Suprapubic skin (tissue), 4 donors: ENCODE data around the gene PABPN1. TPM values are rescaled to one million over a fixed set of nuclear protein-coding genes. Genes with fewer than 3 reads are reported as not detected.

ENCODE experiments used
- DNase-seq, 2 donors: peaks; one replicate each; pipeline ENCODE4 v3.0.0-alpha.2; 2019; ENCODE audit warnings: low spot score in 2 of 2
- H3K27ac ChIP-seq: fragments of 200-600 bp; sonication (generic); one replicate; pipeline ENCODE4 v1.5.1; 2019
- H3K27me3 ChIP-seq: fragments of 200-600 bp; sonication (generic); one replicate; pipeline ENCODE4 v1.5.1; 2019
- H3K36me3 ChIP-seq: fragments of 200-600 bp; sonication (generic); one replicate; pipeline ENCODE4 v1.5.1; 2019
- H3K4me1 ChIP-seq: fragments of 200-600 bp; sonication (generic); one replicate; pipeline ENCODE4 v1.5.1; 2019
- H3K4me3 ChIP-seq: fragments of 200-600 bp; sonication (generic); one replicate; pipeline ENCODE4 v1.5.1; 2019; ENCODE audit warnings: mild to moderate bottlenecking
- H3K9me3 ChIP-seq: fragments of 200-600 bp; sonication (generic); one replicate; pipeline ENCODE4 v1.5.1; 2019
- EP300 ChIP-seq: sonication (generic); formaldehyde crosslinking; IDR thresholded peaks from one replicate; pipeline ENCODE4 v1.6.1; 2017; ENCODE audit warnings: antibody characterized with exemption
- POLR2A ChIP-seq, 2 donors: fragments of 450-650 bp; IDR thresholded peaks; one replicate each; pipeline ENCODE4 v1.6.1; 2017; ENCODE audit warnings: antibody characterized with exemption in 2 of 2, mild to moderate bottlenecking in 2 of 2, moderate library complexity in 2 of 2
- POLR2AphosphoS5 ChIP-seq, 3 donors: sonication (generic); formaldehyde crosslinking; IDR thresholded peaks; one replicate each; pipeline ENCODE4 v1.6.1; 2017; ENCODE audit warnings: antibody characterized with exemption in 3 of 3
- WGBS: methylation state at CpG from one replicate; pipeline ENCODE4 v1.1.5; 2018; 5-methylcytosine and 5-hydroxymethylcytosine counted together
- total RNA-seq, 4 donors: library from RNA; depleted of rRNA; stranded (reverse); fragments of >200 nt; gene quantifications; one replicate each; pipeline ENCODE4 v1.1.0, GENCODE V29; 2016
- TF ChIP-seq, protein P1 (sequence below), 2 donors: fragments of 200-600 bp in 1 of 2; fragments of 450-650 bp in 1 of 2; sonication (generic) in 1 of 2; IDR thresholded peaks; one replicate each; pipeline ENCODE4 v1.5.1; 2016 to 2019; ENCODE audit warnings: antibody characterized with exemption in 2 of 2, mild to moderate bottlenecking in 1 of 2, moderate library complexity in 1 of 2

The PABPN1 gene
- total RNA-seq, 4 donors from 2014 or later = 45.1 to 109 (median 58.8) TPM

DNA sequence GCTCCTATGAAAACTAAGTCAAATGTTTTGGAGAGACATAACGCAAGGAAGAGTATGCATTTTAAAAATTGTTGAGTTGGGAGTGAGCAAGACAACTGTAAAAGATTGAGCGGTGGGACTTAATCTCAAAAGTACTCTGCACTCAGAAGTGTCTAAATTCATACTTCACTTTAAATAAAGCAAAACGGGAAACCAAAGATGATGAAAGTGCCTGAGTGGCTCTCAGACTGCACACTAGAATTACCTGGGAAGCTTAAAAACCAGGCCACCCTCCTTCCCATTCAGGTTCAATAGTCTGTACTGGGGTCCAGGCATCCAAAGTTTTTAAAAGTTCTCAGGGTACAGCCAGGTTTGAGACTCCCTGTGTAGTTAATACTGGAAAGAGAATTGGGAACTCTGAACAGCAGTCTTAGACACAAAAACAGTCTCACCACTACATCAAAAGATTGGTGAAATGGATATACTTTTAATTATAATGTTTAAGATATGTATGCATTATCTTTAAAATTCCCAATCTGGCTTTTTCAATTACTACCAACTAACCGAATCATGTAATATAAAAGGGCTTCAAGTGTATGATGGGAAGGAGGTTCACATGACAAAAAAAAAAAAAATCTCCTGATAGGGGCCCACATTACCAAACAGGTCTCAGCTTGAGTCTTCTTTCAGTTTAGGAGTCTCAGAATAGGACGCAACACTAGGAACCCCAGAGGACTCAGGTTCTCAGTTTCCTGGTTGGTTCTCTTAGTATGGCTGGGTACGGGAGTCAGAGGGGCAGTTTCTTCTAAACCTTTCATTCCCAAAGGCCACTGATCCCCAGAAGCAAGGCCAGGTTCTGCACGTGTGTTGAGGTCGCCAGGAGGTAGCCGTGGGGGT lies 36.4 kb upstream of the PABPN1 start:
- Histone ChIP-seq H3K4me1 (peaks cover 22% of the 10 kb centered on the region), H3K36me3 (no peaks in the 10 kb centered on the region), H3K27me3 (no peaks in the 10 kb centered on the region), H3K4me3 (peak overlapping the region; percentile 97), H3K9me3 (no peaks in the 10 kb centered on the region), H3K27ac (peak overlapping the region; percentile 93)
- DNase-seq = no peak
- WGBS = 27% methylated on average over 9 of the region's 9 CpGs
- TF ChIP-seq POLR2AphosphoS5 (IDR thresholded peaks at IDR 0.05) = no peak
- TF ChIP-seq POLR2A (IDR thresholded peaks at IDR 0.05) = no peak
- TF ChIP-seq EP300 = no peak
- TF ChIP-seq, protein P1, sequence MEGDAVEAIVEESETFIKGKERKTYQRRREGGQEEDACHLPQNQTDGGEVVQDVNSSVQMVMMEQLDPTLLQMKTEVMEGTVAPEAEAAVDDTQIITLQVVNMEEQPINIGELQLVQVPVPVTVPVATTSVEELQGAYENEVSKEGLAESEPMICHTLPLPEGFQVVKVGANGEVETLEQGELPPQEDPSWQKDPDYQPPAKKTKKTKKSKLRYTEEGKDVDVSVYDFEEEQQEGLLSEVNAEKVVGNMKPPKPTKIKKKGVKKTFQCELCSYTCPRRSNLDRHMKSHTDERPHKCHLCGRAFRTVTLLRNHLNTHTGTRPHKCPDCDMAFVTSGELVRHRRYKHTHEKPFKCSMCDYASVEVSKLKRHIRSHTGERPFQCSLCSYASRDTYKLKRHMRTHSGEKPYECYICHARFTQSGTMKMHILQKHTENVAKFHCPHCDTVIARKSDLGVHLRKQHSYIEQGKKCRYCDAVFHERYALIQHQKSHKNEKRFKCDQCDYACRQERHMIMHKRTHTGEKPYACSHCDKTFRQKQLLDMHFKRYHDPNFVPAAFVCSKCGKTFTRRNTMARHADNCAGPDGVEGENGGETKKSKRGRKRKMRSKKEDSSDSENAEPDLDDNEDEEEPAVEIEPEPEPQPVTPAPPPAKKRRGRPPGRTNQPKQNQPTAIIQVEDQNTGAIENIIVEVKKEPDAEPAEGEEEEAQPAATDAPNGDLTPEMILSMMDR (IDR thresholded peaks at IDR 0.05) = no peak

DNA sequence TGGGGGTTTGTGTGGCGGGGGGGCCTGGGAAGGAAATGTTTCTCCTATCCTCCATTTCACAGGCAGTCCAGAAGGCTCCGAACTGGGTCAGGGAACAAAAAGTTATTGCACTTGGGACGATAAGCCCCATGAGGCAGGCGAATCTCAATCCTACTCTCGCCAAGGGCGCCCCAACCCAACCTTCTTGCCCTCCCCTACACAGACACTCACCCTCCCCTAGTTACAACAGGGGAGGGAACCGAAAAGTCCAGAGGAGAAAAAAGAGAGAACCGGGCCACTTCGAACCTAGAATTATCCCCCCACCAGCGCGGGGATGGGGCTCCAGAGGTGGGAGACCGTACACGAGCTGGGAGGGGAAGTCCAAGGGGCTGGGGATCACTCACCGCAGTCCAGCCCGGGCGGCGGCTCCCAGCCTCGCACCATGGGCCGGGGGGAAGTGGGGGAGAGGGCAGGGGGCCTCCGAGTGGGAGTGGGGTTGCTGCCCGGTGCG lies 35.7 kb upstream of the PABPN1 start:
- no peak for DNase-seq
- Histone ChIP-seq H3K9me3 (no peaks in the 10 kb centered on the region), H3K4me1 (peaks cover 22% of the 10 kb centered on the region), H3K36me3 (no peaks in the 10 kb centered on the region), H3K27ac (peak overlapping the region; percentile 93), H3K27me3 (no peaks in the 10 kb centered on the region), H3K4me3 (peak overlapping the region; percentile 97)
- TF ChIP-seq POLR2A (IDR thresholded peaks at IDR 0.05) (no peak), POLR2AphosphoS5 (IDR thresholded peaks at IDR 0.05) (no peak)
- 2% methylated on average over 11 of the region's 22 CpGs for WGBS

DNA sequence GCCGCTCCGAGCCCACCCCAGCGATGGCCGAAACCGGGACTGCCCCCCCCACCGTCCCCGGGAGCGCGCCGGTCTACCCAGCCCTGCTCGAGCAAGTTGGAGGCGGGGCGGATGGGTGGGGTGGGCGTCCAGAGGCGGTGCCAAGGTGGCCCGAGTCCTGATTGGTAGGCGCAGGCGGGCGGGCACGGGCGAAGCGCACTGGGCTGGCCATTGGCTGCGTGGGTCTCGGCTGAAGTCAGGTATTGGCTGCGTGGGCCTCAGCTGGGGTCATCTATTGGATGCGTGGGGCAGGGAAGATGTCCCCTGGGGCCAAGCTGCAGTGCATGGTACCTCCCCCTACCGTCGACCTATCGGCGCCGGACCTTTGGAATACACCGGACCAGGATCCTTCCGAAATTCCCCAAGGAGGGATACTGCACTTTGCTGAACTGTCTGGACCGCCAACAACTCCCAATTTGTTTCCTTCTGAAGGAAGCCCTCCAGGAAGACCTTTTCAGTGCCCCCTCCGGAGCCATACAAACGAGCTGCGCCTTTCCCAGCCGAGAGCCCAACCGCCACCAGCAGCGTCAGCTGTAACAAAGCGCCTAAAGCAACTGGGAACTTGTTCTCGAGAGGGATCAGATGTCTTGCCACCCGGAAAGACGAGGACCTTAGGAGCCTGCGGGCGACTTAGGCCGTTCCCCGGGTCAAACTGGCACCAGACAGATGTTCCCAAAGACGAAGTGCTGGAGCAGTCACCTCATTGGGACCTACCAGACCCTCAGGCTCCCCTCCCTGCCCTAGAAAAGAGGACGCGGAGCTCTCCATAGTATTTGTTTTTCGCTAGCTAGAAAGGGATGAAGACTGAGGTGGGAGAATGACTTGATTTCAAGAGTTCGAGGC lies 35.0 kb upstream of the PABPN1 start, which contains the start of gene HOMEZ:
HOMEZ (minus strand) TSS at position 113 of the 882 bp plus-strand sequence. CDS start 180 bp downstream, outside the sequence.
- peak within 1 kb of the TSS; percentile 97 for H3K4me3 ChIP-seq
- H3K27ac ChIP-seq = peak within 1 kb of the TSS; percentile 93
- H3K36me3 ChIP-seq = no peaks in the 10 kb centered on the region
- WGBS = 3% methylated on average over 22 of the region's 53 CpGs
- H3K4me1 ChIP-seq = peaks cover 22% of the 10 kb centered on the region
- no peak for TF ChIP-seq EP300
- TF ChIP-seq POLR2AphosphoS5 (IDR thresholded peaks at IDR 0.05) = peak in 2 of 3 donors; percentile 13 to 35
- TF ChIP-seq POLR2A (IDR thresholded peaks at IDR 0.05) = peak in 1 of 2 donors; percentile 35
- H3K27me3 ChIP-seq = no peaks in the 10 kb centered on the region
- DNase-seq = peak; percentile 99 to 100
- no peaks in the 10 kb centered on the region for H3K9me3 ChIP-seq

DNA sequence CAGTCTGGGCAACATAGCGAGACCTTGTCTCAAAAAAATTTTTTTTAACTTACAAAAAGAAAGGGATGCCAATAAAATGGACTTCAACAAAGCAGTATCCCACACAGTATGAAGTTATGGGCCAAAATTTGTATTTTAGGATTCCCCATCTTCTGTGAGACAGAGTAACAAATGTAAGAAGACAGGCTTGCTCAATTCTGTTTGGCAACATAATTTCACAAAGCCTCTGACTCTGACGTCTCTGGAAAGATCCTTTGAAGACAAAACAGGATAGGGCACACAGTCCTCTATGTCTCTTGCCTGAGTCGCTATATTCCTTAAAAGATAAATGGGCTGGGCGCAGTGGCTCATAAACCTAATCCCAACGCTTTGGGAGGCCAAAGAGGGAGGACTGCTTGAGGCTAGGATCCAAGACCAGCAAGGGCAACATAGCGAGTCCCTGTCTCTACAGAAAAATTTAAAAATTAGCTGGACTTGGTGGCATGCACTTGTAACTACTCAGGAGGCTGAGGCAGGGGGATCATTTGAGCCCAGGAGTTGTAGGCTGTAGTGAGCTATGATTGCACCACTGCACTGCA lies 34.3 kb upstream of the PABPN1 start:
- no peak for DNase-seq
- WGBS = 57% methylated on average over 6 of the region's 6 CpGs
- peak overlapping the region; percentile 93 for H3K27ac ChIP-seq
- H3K4me1 ChIP-seq = peaks cover 22% of the 10 kb centered on the region
- TF ChIP-seq POLR2AphosphoS5 (IDR thresholded peaks at IDR 0.05) (no peak), EP300 (no peak), POLR2A (IDR thresholded peaks at IDR 0.05) (no peak)
- TF ChIP-seq, protein P1 (IDR thresholded peaks at IDR 0.05) = no peak
- no peaks in the 10 kb centered on the region for H3K9me3 ChIP-seq
- H3K36me3 ChIP-seq = no peaks in the 10 kb centered on the region
- H3K4me3 ChIP-seq = peak overlapping the region; percentile 97
- no peaks in the 10 kb centered on the region for H3K27me3 ChIP-seq

DNA sequence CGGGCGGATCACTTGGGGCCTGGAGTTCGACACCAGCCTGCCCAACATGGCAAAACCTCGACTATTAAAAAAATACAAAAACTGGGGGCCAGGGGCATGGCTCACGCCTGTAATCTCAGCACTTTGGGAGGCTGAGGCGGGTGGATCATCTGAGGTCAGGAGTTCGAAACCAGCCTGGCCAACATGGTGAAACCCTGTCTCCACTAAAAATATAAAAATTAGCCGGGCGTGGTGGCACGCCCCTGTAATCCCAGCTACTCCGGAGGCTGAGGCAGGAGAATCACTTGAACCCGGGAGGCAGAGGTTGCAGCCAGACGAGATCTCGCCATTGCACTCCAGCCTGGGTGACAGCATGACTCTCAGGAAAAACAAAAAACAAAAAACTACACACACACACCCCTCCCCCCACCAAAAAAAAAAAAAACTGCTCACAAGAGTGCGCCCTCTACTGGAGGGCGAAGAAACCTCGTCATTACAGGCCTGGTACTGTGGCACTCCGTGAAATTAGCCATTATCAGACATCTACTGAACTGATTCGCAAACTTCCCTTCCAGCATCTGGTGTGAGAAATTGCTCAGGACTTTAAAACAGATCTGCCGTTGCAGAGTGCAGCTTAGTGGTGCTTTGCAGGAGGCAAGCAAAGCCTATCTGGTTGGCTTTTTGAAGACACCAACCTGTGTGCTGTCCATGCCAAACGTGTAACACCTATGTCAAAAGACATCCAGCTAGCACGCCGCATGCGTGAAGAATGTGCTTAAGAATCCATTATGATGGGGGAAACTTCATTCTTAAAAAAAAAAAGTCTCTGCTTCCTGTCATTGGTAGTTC lies 26.3 kb upstream of the PABPN1 start:
- Histone ChIP-seq H3K27ac (no peak overlapping the region), H3K27me3 (no peaks in the 10 kb centered on the region), H3K4me3 (no peak overlapping the region), H3K9me3 (no peaks in the 10 kb centered on the region), H3K36me3 (peaks cover 6% of the 10 kb centered on the region), H3K4me1 (peaks cover 43% of the 10 kb centered on the region)
- TF ChIP-seq, protein P1 (IDR thresholded peaks at IDR 0.05) = peak; percentile 79 to 81
- TF ChIP-seq EP300 (no peak), POLR2A (IDR thresholded peaks at IDR 0.05) (no peak), POLR2AphosphoS5 (IDR thresholded peaks at IDR 0.05) (no peak)
- 20% methylated on average over 24 of the region's 24 CpGs for WGBS
- DNase-seq = no peak
